GM12865 (cell line): ENCODE measurements around the gene CCDC106.

Source experiments
- DNase-seq: peaks from one replicate; pipeline ENCODE4 v3.0.0; 2010; ENCODE audit warnings: low read depth
- H3K4me3 ChIP-seq: 2 replicates; pipeline ENCODE4 v1.5.1; 2011; ENCODE audit warnings: mild to moderate bottlenecking, low read depth, low read length, control low read depth
- CTCF ChIP-seq: IDR thresholded peaks from 2 replicates; pipeline ENCODE4 v1.5.1; 2011; ENCODE audit warnings: low read length, control low read depth, low read depth, inconsistent platforms; ENCODE audit not compliant: insufficient read depth; ENCODE audit errors: missing control alignments

The CCDC106 gene

GRCh38 chr19:55656552-55656951 lies 8.5 kb downstream of the CCDC106 start:
- H3K4me3 ChIP-seq: peak overlapping the region; percentile 72
- no peak for DNase-seq
- TF ChIP-seq CTCF: no peak

DNA sequence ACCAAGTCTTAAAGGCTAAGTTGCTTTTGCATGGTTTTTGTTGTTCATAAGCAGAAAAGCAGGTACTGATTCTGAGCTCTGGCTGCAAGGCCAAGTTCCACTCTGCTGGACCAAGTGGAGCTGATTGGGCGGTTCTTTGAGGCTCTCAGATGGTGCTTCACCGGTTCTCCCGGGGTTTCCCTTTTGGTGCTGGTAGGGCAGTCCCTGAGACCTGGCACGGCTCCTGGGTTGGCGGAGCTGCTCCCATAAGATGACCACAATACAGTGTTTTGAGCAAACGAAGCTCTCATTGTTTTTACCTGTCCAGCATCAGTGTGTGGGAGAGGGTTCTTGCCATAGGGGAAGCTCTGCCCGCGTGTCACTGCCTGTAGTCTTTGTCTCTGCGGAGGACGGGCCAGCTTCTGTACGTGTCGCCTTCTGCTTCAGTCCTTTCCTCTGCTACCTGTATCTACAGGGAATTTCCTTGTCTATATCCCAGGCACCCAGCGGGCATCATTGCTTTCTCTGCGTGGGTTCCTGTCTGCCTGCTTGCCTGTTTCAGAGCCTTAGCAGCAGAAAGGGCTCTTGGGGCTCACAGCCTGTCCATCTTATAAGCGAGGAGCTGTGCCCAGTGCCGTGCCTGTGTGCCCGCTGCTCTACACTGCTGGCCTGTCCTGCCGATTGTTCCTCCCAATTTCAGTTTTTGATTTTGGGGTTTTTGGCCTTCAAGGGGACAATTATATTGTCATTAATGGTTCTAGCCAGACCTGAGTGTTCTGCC lies 9.2 kb downstream of the CCDC106 start:
- H3K4me3 ChIP-seq: peak overlapping the region; percentile 72
- TF ChIP-seq CTCF: no peak
- DNase-seq: peak; percentile 61

- DNase-seq: no peak
- H3K4me3 ChIP-seq: no peak overlapping the region
- TF ChIP-seq CTCF: no peak
Observed at GRCh38 chr19:55658846-55659459, 10.9 kb downstream of the CCDC106 start.

- TF ChIP-seq CTCF: no peak
Observed at GRCh38 chr19:55659822-55660221, 11.8 kb downstream of the CCDC106 start.

DNA sequence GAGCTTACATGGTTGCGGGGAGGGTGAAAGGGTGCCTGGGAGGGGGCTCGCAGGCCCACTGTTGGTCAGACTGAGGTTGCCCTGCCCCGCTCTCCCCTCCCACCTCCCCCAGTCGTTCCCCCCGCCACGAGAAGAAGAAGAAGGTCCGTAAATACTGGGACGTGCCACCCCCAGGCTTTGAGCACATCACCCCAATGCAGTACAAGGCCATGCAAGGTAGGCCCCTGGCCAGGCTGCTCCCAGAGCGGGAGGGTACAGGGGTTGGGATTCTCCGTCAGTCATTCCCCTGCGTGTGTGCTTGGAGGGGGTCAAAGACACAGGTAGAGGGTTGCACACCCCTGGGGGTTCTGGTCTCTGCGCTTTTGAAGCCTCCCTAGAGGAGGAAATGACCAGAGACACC lies 12.4 kb downstream of the CCDC106 start:
- no peak overlapping the region for H3K4me3 ChIP-seq
- no peak for DNase-seq
- no peak for TF ChIP-seq CTCF

More at GRCh38 chr19:55659822-55660221, 11.8 kb downstream of the CCDC106 start:
- no peak for DNase-seq
- no peak overlapping the region for H3K4me3 ChIP-seq

DNA sequence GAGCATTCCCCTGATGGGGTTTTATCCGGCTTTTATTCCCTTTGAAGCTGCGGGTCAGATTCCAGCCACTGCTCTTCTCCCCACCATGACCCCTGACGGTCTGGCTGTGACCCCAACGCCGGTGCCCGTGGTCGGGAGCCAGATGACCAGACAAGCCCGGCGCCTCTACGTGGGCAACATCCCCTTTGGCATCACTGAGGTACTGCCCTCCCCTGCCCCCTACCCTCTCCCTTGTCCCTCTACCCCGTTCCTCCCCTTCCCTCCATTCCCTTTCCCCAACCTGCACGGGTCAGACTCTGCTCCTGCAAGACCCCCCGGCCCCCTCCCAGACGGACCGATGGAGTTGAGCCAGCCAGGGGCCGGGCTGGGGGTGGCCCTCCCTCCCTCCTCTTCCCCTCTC lies 13.0 kb downstream of the CCDC106 start:
- TF ChIP-seq CTCF: no peak
- no peak overlapping the region for H3K4me3 ChIP-seq
- DNase-seq: no peak
